GM18507 (cell line): ENCODE measurements around the gene EIF4EBP2.

Source experiments
- DNase-seq: peaks from one replicate; pipeline ENCODE4 v3.0.0; 2011; ENCODE audit warnings: low read depth; ENCODE audit not compliant: insufficient read length; ENCODE audit errors: extremely low spot score
- FAIRE-seq: peaks from 2 replicates; lab custom pipeline; 2011; peaks lifted over from hg19 to GRCh38; lab: Jason Lieb, UNC

Gene EIF4EBP2

DNA sequence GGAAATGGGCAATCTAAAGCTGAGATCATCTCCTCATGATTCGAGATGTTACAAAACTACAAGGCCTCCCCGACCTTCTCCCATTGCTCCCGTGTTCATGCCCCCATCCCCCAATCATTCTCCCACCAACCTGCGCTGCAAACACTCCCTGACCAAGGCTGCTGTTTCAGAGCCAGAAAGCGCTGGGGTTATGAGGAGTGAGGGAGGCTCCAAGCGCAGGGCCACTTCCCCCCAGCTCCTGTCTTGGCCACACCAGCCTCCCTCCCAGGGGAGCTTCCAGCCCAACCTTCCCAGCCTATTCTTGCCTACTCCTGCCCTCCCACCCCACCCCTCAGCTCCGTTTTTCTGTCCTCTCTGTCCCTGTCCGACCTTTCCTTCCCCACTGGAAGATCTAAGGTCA lies 52.2 kb downstream of the EIF4EBP2 start:
- DNase-seq (no peak), FAIRE-seq (no peak)

DNA sequence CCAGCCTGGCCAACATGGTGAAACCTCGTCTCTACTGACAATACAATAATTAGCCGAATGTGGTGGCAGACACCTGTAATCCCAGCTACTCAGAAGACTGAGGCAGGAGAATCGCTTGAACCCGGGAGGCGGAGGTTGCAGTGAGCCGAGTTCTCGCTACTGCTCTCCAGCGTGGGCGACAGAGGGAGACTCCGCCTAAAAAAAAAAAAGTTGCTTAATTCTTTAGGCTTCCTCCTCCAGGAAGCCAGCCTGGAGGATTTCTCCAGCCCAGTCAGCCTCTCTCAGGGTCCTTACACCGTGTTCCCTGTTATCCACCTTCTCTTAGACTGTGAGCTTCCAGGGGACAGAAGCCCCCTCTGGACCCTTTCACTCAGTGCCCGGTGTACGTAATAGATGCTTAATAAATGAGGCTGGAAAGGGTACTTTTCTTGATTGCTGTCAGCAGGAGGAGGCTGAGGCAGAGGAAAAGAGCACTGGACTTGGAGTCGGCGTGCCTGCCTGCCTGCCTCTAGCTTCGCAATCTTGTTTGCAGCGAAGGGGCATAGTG lies 53.9 kb downstream of the EIF4EBP2 start:
- FAIRE-seq (no peak), DNase-seq (no peak)

DNA sequence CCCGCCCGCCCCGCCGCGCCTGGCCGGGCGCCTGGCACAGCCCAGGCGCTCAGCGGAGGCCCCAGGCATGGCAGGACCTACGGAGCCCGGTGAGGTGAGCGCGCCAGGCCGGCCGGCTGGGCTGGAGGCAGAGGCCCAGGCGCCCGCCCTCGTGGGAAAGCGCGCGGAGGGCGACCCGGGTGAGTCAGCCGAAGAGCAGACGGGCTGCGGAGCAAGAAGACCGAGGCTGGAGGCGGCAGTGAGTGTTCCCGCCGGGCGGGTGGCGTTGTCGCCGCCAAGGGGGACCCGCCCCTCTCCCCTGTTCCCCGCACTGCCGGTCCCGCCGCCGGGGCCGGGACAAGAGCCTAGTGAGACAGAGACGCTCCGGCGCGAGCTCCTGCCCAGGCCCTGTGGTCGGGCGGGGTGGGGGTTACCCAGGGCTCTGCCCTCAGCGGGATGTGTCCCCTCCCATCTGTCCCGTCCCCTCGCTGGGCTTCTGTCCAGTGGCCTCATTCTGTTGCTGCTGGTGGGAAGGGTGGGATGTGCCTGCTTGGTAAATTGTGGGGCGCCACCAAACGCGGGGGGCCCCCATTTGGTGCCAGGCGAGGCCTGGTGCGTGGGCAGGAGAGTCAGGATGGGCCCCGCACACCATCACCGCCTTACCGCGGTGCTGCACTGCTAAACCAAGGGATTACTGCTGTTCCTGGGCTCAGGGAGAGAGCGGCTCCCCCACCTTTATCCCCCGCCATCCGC lies 54.5 kb downstream of the EIF4EBP2 start:
- DNase-seq (no peak), FAIRE-seq (no peak)

DNA sequence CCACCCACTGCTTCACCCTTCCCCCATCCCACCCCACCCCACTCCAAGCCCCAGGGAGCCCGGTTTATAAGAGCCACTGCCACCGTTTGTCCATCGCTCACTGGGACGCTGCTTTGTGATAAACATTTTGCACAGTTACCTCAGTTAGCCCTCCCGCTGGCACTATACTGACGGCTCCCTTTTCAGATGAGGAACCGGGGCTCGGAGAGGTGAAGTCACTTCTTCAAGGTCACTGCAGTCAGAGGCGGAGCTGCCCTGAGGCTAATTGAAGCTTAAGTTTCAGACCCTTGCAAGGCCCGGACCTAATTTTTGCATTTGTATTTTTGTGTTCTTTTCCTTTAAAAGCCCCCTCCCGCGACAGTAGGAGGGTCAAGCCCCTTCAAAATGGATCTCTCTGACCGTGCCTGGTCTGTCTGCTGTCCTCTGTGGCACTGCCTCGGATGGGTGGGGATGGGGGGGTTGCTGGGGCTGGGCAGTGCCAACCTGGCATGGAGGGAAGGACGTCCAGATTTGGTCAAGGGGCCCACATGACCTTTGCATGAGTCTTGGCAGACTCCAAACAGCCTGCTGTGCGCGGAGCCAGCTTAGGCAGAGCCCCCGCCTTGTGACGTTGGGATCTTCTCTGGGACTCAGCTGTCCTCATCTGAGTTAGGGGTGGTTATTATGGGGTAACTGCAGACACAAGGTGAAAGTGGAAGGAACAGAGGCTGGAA lies 55.3 kb downstream of the EIF4EBP2 start:
- FAIRE-seq (no peak), DNase-seq (no peak)

DNA sequence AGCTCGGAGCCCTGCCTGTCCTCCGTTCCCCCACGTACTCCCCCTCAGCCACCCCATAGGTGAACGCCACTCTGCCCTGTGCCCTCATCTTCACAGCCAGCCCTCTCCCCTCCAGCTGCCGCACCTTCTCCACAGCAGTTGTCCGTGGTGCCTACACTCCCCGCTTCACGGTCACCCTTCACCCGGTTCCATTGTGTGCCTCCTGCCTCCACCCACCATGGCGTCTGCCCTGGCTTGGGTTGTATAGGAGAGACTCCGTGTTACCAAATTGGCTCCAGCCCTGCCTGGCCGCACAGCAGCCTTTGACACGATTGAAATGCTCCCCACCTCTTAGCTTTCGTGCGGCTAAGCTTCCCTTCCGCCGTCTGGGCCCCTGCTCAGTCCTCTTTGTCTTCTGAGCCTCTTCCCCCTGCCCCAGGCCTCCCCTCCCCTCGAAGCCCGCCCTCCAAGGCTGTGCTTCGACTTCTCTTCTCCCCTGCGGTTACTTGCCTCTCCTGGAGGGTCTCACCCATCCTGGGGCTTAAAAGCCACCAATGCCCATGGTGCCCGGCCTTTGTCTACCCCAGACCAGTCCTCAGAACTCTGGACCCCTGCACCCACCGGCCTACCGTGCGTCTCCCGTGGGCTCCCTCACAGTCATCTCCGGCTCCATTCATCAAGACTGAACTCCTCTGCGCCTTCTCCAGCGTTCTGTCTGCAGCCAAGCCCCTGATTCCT lies 56.0 kb downstream of the EIF4EBP2 start:
- no peak for DNase-seq
- FAIRE-seq, result no peak

DNA sequence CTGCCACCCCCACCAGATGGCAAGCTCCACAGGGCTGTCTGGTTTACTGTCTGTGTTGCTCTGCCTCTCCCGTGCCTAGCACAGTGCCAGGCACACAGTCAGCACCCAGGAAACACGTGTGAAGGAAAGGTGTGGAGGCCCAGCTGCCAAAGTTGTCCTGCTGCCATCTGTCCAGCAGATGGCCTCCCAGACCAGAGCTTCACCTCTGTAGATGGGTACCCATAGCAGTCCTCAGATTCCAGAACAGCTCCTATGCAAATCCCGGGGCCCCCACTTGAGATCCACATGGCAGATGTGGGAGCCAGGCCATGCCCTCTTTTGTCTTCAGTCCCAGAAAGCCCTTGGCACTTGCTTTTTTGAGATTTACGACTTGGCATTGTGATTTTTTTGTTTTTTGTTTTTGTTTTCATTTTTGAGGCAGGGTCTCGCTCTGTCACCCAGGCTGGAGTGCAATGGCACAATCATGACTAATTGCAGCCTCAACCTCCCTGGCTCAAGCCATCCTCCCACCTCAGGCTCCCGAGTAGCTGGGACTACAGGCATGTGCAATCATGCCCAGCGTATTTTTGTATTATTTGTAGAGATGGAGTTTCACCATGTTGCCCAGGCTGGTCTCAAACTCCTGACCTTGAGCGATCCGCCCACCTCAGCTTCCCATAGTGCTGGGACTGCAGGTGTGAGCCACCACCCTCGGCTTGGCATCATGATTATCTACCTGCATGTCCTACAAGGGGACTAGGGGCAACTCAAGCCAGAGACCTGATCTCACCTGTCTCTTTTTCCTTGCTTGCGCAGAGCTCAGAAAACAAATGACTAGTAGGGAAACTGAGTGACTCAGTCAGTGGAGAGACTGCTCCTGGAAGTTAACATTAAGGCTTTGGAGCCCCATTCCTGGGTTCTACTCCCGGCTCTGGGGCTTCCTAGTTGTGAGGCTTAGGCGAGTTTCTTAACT lies 57.7 kb downstream of the EIF4EBP2 start:
- peak; percentile 68 for DNase-seq
- peak; percentile 89 for FAIRE-seq

DNA sequence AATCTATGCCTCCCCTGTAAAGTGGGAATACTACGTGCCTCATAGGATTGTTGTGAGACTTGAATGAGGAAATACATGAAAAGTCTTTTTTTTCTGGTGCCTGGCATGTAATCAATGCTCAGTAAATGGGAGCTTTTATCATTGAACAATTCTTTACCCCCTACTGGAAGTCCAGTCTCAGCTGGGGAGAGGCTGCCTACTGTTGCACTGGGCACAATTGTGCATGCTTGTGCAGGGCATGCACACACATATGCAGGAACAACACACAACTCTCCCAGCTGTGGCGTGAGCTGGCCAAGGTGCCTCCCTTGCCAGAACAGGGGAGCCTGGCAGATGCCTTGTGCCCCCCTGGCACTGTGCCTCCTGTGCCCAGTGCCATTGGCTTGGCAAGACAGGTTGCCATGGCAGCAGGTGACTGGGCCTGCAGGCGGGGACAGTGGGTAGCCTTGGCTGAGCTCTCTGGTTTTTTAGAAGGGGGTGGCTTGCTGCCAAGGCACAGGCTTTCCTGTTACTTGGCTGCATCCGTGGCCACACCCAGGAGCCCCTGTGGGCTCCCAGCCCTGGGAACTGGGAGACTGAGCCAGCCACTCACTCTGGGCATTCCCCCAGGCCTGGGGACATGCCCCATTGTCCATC lies 58.5 kb downstream of the EIF4EBP2 start:
- DNase-seq (no peak), FAIRE-seq (no peak)

DNA sequence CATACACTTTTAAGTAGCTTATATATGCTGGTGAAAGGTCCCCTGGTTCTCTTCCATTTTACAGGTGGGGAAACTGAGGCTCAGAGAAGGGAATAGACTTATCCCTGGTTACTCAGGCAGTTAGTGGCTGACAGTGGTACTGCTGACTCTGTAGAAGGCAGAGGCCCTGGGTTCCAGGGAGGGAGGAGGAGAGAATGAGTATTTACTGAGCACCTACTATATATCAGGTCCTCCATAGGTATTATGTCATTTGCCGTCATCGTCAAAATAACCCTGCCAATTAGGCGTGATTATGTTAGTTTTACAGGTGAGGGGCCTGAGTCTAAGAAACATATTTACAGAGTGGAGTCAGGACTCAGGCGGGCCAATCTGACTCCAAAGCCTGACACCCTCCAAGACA lies 61.3 kb downstream of the EIF4EBP2 start:
- DNase-seq, result no peak
- no peak for FAIRE-seq

DNA sequence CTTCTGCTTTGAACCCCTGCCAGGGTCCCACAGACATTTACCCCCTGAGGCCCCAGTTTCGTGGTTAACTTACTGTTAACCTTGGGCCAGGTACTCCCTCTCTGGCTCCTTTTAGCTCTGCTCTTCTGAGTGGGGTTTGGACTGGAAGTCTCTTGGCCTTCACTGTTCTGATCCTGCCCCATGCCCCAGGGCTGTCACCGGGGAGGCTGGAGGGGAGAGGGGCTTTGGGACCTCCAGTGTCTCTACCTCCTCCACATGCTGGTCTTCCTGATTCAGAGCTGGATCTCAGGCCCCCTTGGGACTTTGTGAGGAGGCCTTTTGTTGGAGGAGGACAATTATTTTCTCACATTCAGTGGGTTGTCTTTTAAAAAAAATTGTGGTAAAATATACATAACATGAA lies 61.9 kb downstream of the EIF4EBP2 start:
- no peak for DNase-seq
- no peak for FAIRE-seq

DNA sequence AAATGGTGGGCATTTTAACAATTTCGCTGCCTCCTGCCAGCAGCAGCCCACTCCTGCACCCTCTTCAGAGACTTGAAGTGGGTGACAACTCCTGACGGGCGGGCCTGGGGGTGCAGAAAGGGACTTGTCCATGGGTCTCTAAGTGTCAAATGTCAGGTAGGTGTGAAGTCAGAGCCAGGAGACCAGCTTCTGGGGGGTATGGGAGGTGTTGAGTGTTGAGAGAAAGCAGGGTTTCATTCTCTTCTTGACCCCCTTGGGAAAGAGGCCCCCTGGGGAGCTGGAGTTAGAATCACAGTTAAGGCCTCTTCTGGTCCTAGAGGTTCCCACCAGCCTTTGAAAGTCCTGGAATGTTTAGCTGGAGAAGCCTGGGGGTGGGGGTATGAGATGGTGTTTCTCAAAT lies 63.0 kb downstream of the EIF4EBP2 start:
- FAIRE-seq (no peak), DNase-seq (no peak)

DNA sequence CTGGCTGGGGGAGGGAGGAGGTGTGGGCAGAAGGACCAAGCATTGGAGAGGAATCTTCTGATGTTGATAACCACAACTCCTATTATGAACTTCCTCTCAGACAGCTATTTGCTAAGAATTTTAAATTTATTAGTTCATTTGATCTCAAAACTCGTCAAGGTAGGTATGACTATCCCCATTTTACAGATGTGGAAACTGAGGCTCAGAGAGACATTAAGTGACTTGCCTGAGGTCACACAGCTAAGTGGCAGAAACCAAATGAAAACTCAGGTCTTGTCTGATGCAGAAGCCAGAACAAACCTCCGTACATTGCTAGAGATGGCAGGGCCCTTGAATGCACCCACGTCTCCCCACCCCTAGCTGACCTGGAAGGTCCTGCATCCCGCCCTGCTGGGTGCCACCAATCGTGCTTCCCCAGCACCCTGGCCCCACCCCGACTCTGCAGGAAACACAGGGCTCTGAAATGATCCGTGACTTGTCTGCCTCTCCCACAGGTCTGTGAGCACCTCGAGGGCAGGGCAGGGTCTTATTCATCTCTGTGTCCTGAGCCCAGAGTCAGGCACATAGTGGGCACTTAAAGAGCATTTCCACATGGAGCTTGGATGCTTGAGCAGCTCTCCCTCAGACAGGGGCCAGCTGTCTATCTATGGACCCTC lies 69.0 kb downstream of the EIF4EBP2 start:
- FAIRE-seq (no peak), DNase-seq (no peak)

DNA sequence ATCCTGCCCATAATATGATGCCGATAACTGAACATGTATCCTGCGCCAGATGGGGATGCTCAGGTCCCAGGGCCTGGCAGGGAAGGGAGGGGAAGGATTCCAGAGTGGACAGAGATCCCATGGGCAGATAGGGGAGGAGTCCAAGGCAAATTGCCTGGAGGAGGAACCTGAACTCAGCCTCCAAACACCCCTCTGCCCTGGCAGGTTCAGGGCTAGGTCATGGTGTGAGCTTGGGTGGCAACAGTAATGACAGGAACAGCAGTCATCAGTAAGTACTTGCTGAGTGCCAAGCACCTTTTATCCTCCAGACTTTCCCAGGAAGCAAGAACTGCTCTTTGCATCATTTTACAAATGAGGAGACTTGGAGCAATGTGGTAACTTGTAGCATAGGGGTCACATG lies 70.8 kb downstream of the EIF4EBP2 start:
- FAIRE-seq, result no peak
- no peak for DNase-seq

DNA sequence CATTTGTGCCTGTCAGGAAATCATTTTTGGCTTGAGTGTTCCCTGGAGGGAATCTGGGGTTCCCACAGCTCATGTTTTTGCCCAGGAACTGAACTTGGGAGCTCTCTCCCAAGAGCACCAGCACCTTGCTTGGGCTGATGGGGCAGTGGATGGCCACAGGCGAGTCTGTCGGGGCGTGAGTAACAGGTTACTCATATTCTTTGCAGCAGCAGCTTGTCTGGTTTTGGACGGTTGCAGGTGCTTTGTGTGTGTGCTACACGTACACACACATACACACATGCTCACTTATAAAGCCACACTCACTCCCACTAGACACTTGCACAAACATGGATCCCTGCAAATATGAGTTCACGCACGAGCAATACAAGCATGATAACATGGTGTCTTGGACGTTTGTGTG lies 71.7 kb downstream of the EIF4EBP2 start:
- no peak for DNase-seq
- FAIRE-seq, result no peak

DNA sequence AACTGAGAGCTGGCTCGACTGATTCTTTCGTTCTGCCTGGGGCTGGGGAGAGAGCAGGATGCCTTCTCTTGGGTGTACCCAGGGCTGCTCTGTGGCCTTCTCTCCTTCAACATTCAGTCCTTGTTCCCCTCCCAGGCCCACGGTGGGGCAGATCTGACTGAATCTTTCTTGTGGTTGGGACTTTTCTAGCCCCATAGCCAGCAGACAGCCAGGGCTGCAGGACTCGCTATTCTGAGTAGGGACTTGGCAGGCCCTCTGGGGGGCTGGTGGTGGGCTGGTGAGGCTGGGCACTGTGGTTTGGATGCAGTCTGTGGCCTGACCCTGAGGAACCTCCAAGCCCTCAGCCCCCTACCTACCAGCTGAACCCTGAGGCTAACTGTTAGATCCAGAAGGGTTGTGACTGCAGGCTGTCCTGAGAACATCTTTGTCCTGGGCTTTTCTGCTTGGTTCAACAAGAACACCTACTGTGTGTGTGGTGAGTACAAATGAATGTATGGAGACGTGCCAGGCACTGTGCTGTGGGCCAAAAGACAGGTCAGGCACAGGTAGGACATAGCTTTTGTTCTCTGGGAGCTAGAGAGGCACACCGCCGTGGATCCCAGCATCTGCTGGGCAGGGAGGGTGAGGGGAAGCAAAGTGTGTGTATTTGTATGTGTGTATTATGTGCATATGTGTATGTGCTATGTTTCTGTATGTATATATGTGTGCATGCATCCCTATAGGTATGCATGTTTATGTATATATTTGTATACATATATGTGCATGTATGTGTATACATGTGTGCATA lies 72.5 kb downstream of the EIF4EBP2 start:
- no peak for DNase-seq

DNA sequence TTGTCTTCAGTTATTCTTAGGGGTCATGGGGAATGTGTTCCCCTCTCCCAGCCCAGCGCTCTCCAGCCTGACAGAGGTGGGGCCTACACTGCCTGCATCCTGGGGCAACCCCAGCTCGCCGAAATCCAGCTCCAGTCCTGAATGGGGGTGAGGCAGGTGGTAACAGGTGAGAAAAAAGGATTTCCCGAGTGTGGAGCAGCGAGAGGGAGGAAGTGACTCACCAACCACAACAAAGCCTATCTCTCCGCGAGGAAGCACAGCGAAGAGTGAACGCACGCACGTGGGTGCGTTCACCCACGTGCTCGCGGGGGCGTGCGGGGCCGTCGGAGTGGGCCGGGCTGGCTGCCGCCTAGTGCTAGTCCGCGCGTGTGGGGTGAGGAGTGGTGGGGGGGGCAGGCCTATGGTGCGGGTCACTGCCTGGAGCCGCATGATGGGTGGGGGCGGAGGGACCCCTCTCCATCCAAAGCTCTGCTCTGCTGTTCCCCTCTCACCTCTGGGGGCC lies 73.8 kb downstream of the EIF4EBP2 start:
- DNase-seq (no peak), FAIRE-seq (peak; percentile 82)

More for the DNA sequence above, 72.5 kb downstream of the EIF4EBP2 start:
- FAIRE-seq, result no peak
